DMS53 treated with DMSO at 0.1 percent for 48 hours (cell line): ENCODE measurements around the gene FTCD.

ENCODE experiments used
- DNase-seq: peaks from one replicate; lab custom pipeline; 2025; ENCODE audit not compliant: unreplicated experiment; lab: John Stamatoyannopoulos, UW

FTCD gene

DNA sequence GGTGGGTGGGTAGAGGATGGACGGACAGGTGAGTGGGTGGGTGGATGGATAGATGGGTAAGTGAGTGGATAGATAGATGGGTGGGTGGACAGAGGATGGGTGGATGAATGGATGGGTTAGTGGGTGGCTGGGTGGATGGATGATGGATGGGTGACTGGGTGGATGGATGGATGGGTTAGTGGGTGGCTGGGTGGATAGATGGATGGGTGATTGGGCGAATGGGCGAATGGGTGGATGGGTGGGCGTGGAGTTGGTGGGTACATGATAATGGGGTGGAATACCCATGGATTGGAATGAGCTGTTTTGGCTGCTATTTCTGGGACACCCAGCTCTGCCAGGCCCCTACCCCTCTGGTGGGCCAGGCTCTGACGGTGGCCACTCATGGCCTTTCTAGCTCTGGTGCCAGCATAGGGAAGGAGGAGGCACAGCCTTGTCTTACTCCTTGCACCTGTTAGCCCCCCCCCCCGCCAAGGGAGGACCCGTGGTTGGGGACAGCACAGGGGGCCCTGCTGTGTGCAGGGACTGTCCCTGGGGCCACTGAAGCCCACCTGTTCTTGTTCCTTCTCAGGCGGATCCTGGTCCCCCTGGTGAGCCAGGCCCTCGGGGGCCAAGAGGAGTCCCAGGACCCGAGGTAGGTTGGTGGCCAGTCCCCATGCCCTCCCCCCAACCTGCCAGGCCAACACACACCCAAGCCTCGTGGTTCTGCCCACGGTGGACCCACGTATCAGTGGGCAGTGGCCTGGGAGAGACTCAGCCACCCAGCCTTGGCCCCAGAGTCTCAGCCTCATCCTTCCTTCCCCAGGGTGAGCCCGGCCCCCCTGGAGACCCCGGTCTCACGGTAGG, 31.1 kb downstream of the FTCD start:
- DNase-seq, result no peak

GRCh38 chr21:46122758-46123683, 32.4 kb downstream of the FTCD start:
- DNase-seq, result no peak

GRCh38 chr21:46122237-46122671, 33.1 kb downstream of the FTCD start:
- no peak for DNase-seq

- no peak for DNase-seq
Observed at GRCh38 chr21:46121286-46122221, 33.8 kb downstream of the FTCD start.

GRCh38 chr21:46120301-46121285, 34.8 kb downstream of the FTCD start:
- no peak for DNase-seq

DNA sequence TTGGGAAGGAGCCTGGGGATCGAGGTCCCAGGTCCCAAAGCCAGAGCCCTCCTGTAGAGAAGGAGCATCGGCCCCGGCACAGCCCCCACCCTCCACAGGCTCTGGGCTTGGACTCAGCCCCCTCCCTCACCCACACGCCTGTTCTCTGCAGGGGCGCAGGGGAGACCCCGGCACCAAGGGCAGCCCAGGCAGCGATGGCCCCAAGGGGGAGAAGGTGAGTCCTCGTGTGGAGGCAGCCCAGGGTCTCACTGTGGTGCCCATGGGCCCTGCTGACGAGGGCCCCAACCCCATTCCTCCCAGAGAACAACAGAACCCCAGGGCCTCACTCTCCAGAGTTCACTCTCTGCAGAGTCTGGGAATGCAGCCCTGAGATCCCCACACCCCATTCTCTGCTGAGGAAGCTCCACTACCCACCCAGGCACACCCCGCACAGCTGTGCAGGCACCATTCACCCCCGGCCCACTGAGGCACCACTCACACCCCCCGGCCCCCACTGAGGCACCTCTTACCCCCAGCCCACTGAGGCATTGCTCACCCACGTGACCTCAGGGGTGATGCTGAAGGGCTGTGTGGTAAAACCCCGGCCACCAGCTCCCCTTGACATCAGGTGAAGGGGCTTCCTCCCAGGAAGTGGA, 35.6 kb downstream of the FTCD start:
- DNase-seq, result no peak

DNA sequence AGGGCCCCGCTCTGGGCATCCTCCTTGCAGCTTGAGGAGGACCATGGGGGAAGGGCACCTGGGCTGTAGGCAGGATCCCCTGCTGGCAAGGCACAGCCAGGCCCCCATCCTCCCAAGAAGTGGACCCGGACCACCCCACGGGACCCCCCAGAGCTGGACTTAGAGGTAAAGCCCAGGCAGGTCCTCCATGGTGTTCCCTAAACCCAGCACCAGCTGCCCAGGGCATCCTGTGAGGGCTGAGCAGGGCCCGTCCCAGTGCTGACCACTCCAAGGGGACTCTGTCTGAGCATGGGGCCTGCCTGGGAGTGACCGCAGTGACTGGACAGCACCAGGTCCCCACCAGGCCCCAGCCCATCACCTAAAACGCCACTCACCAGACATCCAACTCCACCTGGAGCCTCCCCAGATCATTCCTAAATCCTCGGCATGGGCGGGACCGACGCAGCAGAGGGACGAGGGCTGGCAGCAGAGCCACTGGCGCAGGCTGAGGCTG, 36.2 kb downstream of the FTCD start:
- no peak for DNase-seq

DNA sequence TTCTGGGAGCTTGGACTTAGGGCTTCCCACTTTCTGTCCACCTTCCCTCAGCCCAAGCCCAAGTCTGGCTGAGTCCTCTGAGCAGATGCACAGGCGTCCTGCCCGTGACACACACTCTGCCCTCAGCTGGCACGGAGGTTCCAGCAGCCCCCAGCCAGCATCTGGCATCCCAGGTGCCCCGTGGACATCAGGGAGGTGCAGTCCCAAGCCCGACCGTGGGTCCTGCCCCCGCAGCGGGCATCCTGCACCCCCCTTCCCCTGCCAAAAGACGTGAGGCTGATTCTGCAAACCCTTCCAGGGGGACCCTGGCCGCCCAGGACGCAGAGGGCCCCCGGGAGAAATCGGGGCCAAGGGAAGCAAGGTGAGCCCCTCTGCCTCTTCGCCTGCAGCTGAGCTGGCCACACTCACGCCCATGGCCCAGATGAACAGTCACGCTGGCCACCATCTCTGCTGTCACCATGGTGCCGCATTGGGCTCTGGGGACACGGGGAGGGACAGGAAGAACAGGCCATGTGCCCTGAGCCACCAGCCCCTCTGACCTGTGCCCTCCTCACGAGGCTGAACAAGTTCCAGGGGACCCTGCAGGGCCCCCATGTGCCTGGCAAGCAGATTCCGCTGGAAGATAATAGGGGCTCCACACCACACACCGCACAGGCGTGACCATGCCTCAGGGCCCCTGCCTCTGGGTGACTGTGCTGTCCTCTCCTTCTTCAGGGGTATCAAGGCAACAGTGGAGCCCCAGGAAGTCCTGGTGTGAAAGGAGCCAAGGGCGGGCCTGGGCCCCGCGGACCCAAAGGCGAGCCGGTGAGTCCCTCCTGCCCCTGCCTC, 36.8 kb downstream of the FTCD start:
- no peak for DNase-seq

DNA sequence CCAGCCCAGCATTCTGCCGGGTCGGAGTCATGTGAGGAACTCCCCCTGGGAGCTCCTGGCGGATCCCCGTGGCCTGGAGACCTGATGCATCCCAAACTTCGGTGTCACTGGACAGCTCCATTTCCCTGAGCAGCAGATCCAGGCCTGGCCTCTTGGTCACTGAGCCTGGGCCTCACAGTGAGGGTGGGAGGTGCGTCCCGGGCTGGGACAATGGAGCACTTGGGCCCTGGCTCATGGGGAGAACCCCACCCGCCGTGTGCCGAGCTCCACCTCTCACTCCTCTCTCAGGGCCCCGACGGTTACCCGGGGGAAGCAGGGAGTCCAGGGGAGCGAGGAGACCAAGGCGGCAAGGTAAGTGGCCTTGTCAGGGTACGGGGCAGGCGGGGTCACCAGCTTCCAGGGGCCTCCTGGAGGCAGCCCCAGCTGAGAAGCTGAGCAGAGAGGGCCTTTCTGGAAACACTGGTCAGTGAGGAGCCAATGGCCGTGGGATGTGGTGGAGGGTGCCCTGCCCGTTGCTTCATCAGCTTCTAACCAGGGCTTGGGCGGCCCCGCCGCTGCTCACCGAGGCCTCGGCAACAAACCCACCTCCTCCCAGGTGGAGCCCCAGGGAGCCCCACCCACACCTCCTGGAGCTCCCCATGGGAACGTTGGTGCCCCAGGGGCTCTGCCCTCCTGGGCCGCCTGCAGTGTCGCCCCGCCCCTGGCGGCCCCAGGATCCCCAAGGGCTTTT, 37.6 kb downstream of the FTCD start:
- no peak for DNase-seq

DNA sequence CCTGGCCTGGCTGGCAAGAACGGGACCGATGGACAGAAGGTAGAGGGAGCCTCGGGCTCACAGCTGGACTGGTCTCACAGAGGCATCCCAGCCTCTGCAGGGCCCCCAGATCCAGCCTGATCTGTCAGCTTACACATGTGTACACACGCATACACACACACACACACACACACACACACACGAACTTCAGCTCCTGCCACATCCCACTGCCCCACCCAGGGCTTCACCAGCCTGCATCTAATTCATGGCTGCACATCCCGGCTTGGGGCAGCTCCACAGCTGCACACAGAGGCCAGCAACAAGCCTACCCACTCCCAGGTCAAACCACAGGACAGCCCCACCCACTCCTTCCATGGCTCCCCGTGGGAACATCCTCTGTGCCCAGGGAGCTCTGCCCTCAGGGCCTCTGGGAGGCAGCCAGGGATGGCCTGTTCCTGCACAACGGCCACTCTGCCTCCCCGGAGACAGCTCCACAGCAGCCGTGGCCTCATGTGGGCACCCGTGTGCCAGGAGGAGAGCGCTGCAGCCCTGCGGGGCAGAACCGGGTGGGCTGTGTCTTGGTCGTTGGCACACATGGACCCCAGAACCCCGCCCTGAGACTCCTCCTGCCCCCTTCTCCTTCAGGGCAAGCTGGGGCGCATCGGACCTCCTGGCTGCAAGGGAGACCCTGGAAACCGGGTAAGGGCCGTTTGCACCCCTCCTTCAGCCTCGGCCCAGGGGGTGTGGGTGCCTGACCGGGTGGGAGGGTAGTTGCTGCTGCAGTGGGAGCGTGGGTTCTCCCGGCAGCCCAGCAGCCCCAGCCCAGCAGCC, 38.4 kb downstream of the FTCD start:
- no peak for DNase-seq

GRCh38 chr21:46116189-46116775, 39.1 kb downstream of the FTCD start:
- DNase-seq, result no peak

DNA sequence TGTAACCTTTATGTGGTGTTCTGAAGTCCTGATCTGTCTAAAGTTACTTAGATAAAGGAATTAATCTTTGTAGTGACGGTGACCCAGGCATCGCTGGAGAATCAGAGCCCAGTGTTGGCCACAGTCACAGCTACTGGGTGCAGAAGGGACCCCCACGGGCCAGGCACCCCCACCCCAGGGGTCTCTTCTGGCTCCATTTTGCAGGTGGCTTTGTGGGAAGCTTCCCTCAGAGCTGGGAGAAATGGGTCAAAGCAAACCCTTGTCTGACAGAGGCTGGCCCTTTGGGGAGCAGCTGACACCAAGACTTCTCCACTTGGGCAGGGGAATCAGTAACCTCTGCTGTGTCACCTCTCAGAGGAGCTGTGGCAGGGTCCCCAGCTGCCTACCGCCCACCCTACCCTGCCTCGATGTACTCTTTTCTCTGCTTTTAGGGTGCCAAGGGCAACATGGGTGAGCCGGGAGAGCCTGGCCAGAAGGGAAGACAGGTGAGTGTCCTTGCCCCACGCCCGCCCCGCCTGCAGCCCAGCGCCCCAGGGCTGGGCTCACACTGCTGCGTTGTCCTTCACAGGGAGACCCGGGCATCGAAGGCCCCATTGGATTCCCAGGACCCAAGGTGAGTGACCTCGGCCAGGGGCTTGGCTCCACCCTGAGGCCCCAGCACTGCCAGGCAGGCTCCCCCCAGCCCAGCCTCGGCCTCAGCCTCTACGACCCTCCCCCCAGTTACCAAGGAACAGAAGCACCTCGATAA, 39.8 kb downstream of the FTCD start:
- no peak for DNase-seq

GRCh38 chr21:46114963-46115362, 40.4 kb downstream of the FTCD start:
- no peak for DNase-seq

- DNase-seq, result no peak
Observed at GRCh38 chr21:46113497-46114176, 41.7 kb downstream of the FTCD start.

GRCh38 chr21:46112725-46113215, 42.6 kb downstream of the FTCD start:
- DNase-seq, result no peak
